ENCODE data around the gene YJEFN3.

DNA sequence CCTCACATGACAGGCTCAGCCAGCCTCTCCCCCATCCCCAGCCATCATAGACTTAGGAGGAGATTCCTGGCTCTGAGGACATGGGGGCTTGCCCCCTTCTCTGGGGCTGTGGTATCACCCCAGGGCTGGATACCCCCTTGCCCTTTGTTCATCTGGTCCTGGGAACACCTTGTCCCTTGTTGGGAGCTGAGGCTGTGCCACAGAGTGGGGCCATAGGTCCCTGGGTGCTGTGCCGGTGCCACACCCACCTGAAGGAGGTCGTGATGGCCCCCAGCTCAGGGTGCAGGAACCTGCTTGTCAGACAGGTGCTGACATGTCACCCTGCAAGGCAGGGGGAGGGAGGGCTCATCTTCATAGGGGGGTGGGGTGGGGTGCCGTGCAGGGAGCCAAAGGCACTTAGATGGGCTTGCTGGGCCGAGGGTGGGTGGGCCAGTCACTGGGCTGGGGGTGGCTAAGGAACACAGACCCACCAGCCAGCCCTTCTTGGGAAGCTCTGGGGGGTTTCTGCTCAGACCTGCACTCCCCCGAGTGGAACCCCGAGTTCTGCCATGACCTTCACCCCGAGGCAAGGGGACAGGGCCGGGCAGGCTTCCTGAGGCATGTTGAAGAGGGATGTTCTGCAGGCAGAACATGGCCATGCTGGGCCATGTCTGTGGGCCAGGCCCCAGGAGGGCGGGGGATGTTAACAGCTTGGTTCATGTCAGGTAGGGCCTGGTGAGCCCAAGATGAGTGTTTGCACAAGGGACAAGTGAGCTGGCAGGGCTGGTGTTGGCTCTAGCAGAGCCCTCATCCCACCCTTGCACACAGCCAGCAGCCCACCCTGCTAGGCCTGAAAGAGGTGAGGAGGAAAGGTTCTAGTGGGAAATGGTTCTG, 41.4 kb upstream of the YJEFN3 start:
- TF ChIP-seq POLR2A (IDR thresholded peaks at IDR 0.05) (no peak), CTCF (IDR thresholded peaks at IDR 0.05) (no peak), POLR2AphosphoS5 (IDR thresholded peaks at IDR 0.05; ENCODE audit: insufficient read depth in 1 of 2, low read depth in 1 of 2) (no peak)

Data from vagina (tissue), 2 donors.